GM18502 (cell line): Measurements from ENCODE around the gene REN.

Experiments
- ATAC-seq: cut with Tn5 transposase; IDR thresholded peaks from one replicate; pipeline ENCODE4 v1.9.1; 2021; ENCODE audit warnings: mild to moderate bottlenecking; ENCODE audit not compliant: unreplicated experiment, poor library complexity

The REN gene

GRCh38 chr1:204139088-204139487 lies 27.0 kb downstream of the REN start:
- no peak for ATAC-seq

DNA sequence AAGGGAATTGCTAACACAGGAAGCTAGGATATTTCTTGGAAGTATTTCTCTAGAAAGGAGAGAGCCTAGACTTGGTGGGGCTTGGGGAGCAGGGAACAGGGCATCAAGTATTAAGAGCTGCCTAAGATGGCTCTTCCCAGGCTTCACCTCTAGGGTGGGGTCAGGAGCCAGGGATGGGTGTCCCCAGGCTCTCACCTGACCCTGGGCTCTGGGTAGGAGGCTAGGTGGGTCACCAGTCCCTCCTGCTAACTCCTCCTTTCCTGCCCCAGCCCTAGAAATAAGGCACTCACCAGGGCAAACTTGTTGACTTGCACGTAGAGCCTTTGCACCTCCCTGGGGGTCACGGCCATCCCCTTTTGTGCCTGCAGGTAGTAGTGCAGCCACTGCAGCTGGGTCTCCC lies 29.3 kb downstream of the REN start:
- no peak for ATAC-seq

DNA sequence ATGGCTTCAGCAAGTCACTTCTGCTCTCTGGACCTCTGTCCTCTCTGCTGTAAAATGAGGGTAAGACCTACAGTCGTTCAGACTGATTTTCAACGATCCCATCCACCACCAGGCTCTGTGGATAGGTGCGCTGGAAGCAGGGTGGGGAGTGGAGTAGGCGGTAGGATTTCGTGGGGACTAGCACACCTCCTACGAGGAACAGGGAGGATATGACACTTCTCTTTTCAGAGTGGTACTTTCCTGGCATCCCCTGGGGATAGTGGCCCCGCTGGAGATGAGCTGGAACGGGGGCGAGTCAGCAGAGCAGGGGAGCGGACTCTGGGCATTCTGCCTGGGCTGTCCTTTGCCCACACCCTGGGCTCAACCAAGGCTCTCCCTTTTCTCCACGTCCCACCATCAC lies 32.0 kb downstream of the REN start:
- ATAC-seq, result no peak

- no peak for ATAC-seq
These were observed 33.4 kb downstream of the REN start for GRCh38 chr1:204132718-204133117.

GRCh38 chr1:204131978-204132377 lies 34.2 kb downstream of the REN start:
- ATAC-seq, result no peak

- no peak for ATAC-seq
These were observed 34.9 kb downstream of the REN start for GRCh38 chr1:204130981-204131892.

DNA sequence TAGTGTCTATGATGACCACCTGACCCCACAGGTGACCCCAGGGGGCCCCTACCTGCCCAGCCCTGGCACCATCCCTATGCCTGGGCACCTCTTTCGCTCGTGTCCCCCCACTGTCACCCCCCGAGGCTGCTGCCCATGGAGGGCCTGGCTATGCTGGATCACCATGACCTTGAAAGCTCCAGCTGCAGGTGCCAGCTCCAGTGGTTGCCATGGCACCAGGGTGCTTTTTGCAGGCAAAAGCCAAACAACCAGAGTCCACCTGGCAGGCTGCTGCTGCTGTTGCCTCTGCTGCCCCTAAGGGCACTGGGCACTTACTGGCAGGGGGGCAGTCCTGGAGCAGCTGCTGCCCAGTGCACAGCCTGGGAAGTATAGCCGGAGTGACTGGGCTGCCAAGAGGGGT lies 36.0 kb downstream of the REN start:
- no peak for ATAC-seq

DNA sequence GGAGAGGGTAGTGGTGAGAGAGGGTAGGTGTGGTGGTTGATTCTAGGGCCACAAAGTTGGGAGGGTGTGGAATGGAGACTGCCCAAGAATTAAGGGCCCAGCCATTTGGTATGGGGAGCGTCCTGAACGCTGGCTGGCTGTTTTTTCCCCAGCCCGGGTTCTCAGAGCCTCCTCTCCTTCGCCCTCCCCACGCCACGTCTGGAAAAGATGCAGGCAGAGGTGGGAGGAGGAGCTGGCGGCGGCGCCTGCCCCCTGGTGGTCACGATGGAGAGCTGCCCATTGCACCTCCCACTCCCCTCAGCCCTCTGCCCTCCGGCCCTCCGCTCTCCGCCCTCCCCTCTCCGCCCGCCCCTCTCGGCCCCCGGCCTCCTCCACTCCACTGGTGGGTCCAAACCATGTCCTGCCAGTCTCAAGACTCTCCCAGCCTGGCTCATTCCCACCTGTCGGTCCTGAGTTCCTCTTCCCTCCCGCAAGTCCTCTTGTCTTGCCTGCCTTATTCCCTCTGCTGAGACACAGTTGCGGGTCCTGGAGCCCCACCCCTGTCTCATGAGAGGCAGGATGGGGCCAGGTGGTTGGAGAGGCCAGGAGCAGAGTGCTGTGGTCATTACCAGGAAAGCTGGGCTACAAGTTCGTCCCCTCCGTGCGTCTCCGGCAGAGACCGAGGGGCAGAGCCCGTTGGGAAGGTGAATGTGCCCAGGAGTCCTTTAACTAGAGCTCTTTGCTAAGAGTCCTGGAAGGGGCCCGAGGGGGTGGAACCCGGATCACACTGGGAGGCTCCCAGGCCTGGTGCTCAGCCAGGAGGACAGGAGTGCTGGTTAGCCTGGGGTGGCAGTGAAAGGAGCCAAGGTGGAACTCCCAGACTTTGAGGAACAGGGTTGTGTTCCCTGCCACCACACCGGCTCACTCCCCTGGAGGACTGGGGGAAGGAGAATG lies 36.9 kb downstream of the REN start:
- no peak for ATAC-seq

DNA sequence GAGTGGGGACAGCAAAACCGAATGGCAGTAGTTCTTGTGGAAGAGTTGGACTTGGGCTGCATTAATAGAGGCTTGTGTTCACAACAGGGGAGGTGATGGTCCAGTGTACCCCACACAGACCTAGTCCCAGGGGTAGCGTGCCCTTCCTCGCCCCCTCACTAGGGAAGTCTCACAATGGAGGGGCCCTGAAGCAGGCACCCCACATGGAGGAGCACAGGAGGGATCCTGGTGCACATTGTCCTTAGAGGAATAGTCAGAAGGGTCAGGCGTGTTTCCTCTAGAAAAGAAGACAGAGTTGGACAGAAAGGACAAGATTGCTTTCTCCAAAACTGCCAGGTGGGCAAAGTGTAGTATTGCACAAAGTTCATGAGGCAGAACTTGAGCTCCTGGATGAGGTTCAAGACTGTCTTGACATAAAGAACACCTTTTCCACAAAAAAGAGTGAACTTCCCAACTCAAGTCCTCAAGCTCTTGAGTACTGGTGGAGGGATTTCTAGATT lies 37.6 kb downstream of the REN start:
- ATAC-seq, result no peak

- ATAC-seq, result no peak
These were observed 38.4 kb downstream of the REN start for GRCh38 chr1:204127597-204128242.

DNA sequence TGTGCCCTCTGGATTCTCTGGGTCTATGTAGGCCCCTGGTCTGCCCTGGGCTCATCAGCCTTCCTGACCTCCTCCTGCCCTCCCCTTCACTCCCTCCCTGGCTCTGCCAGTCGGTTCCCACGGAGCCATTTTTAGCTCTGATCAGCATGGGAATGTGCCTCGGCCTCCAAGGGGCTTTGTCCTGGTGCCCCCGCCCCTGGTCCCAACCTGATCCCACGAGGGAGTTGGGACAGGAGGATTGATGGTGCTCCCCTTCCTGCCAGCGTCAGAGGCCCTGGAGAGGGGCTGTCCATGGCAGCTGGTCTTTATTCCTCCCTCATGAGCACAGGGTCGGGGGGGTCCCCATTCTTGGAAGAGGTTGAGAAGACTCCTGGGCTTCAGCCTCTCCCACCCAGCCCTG lies 39.2 kb downstream of the REN start:
- ATAC-seq, result no peak

DNA sequence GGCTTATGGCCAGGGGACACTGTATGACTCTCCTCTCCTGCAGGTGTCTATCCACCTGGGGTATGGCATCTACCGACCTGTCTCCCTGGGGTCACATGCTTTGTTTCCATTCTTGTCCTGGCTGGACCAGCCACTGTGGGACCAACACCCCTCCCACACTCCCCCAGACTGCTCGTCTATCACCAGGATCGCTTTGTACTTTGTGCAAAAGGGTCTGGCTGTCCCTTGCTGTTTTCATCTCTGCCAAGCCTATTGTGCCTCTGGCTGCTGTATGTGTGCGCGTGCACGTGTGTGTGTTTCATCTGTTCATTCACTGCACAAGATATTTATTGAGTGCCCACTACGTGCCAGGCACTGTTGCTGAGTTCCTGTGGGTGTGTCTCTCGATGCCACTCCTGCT lies 39.8 kb downstream of the REN start:
- no peak for ATAC-seq

GRCh38 chr1:204125759-204126351 lies 40.3 kb downstream of the REN start:
- no peak for ATAC-seq

DNA sequence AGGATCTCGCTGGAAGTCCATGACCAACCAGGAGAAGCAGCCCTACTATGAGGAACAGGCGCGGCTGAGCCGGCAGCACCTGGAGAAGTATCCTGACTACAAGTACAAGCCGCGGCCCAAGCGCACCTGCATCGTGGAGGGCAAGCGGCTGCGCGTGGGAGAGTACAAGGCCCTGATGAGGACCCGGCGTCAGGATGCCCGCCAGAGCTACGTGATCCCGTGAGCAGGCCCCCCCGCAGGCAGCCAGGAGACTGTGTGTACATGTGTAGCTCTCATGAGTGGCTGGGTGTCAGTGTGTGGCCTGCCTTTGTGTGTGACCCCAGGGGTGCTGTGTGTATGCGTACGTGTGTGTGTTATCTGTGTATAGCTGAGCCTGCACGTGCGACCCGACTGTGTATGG lies 41.5 kb downstream of the REN start:
- no peak for ATAC-seq

GRCh38 chr1:204123376-204123775 lies 42.8 kb downstream of the REN start:
- no peak for ATAC-seq

DNA sequence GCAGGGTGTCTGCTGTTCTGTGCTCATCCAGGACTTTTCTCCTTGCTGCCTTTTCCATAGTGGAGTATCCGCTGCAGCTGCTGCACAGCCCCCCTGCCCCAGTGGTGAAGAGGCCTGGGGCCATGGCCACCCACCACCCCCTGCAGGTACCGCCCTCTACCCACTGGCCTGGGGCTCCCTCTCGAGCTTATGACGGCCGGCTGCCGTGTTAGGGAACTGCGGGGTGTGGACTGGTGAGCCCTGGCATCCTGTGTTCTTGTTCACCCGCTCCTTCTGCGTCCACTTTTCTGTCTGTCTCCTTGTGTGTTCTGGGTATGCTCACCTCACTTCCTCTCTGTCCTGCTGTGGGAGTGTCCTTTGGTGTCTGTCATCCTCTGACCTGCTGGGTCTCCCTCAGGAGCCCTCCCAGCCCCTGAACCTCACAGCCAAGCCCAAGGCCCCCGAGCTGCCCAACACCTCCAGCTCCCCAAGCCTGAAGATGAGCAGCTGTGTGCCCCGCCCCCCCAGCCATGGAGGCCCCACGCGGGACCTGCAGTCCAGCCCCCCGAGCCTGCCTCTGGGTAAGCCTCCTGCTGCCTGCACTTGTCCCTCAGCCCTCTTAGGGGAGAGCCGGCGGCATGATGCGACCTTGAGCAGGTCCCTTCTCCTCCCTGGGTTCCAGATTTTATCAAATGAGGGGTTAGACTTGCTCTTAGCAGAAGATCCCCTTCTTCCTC lies 44.1 kb downstream of the REN start:
- no peak for ATAC-seq

DNA sequence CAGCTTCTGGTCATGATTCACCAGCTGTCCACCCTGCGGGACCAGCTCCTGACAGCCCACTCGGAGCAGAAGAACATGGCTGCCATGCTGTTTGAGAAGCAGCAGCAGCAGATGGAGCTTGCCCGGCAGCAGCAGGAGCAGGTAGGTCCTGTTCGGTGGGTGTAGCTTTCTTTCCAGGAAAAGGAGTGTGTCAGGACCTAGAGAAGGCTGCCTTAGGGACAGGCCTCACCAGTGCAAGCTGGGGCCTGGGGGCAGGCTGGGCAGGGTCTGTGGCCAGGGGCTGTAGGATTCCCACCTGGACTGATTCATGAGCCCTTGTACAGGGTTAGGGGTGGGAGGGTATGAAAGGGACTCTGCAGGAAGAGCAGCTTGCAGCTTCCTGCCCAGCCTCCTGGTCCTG lies 49.6 kb downstream of the REN start:
- ATAC-seq, result no peak

- ATAC-seq, result no peak
These were observed 51.0 kb downstream of the REN start for GRCh38 chr1:204115116-204115515.

DNA sequence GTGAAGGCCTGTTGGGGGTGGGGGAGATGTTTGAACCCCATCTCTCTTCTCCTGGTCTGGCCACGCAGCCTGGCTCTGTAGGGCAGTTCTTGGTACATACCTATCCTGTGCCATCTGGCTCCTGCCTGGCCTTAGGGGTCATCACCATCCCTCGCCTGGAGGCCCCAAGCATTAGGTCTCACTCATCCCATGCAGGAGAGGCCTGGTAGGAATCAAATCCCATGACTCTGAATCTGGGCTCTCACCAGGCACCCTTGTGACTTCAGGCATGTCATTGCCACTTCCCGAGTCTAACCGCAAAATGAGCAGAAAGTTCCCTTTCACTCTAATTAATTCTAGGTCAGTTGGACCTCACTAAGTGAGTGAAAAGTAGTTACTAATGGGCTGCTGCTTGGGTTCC lies 51.5 kb downstream of the REN start:
- no peak for ATAC-seq

DNA sequence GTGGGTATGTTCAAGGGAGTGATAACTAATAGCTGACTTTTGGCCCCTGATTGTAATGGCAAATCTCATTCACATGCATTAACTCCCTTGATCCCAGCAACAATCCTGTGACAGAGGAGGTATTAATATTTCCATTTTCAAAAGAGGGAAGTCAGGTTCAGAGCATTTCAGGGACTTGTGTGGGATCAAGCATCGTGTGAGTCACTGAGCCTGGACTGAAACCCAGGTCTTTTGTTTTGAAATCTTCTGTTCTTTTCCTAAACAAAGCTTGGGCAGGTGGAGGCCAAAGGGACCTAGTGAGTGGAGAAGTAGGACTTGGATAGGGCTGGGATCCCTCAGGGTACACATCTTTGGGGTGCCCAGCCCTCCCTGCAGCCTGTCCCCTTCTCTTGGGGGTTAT lies 52.2 kb downstream of the REN start:
- ATAC-seq, result no peak
